GM12878 (cell line): ENCODE measurements around the gene C21orf58. TPM values are rescaled to one million over a fixed set of nuclear protein-coding genes. Genes with fewer than 3 reads are reported as not detected.

ENCODE experiments used
- ATAC-seq: fragments of 200-7000 bp; cut with Tn5 transposase; 3 replicates; pipeline ENCODE4 v1.9.1; 2020; ENCODE audit warnings: mild to moderate bottlenecking, moderate library complexity
- BruUV-seq: library from RNA; stranded (reverse); fragments of 400-500 nt; replicated peaks from 2 replicates; lab custom pipeline; 2021; lab: Mats Ljungman, UMichigan
- CTCF ChIA-PET: fragments of 300-600 bp; sonication (Branson Sonifier 250); formaldehyde crosslinking; extraction: SDS; loops from one replicate; lab custom pipeline; 2021; ENCODE audit warnings: inconsistent platforms; lab: Yijun Ruan, JAX
- POLR2A ChIA-PET: fragments of 350-600 bp; formaldehyde crosslinking; extraction: SDS; loops from one replicate; lab custom pipeline; 2021; ENCODE audit warnings: inconsistent platforms; lab: Charles Lee
- RAD21 ChIA-PET: fragments of 300-600 bp; sonication (Branson Sonifier 250); formaldehyde crosslinking; loops from one replicate; lab custom pipeline; 2023; ENCODE audit warnings: antibody characterized with exemption; ENCODE audit not compliant: unreplicated experiment; lab: Charles Lee
- SMC1A ChIA-PET: fragments of 300-600 bp; sonication (Branson Sonifier 250); formaldehyde crosslinking; loops from one replicate; lab custom pipeline; 2023; ENCODE audit not compliant: unreplicated experiment, uncharacterized antibody; lab: Charles Lee
- DNase-seq: peaks from one replicate; pipeline ENCODE4 v3.0.0-alpha.2; 2011; ENCODE audit warnings: low read depth, low spot score
- FAIRE-seq: peaks from 3 replicates; lab custom pipeline; 2011; peaks lifted over from hg19 to GRCh38; lab: Jason Lieb, UNC
- H2AFZ ChIP-seq: 2 replicates; pipeline ENCODE4 v1.6.0; 2011; ENCODE audit warnings: low read depth, low read length, control low read depth; ENCODE audit not compliant: control insufficient read depth
- H3K27ac ChIP-seq: 2 replicates; pipeline ENCODE4 v1.5.1; 2011; ENCODE audit warnings: control low read depth; ENCODE audit not compliant: control insufficient read depth, insufficient read depth
- H3K27me3 ChIP-seq, 2 experiments: replicated peaks in 1 of 2; 2 replicates each; pipeline versions ENCODE4 v1.6.0 to v1.6.1; 2011; ENCODE audit warnings: low read length in 1 of 2; ENCODE audit not compliant: control insufficient read depth in 2 of 2, insufficient read depth in 2 of 2
- H3K36me3 ChIP-seq, 2 experiments: 2 replicates each; pipeline ENCODE4 v1.5.1; 2011; ENCODE audit warnings: low read length in 1 of 2; ENCODE audit not compliant: control insufficient read depth in 2 of 2, insufficient read depth in 2 of 2
- H3K4me1 ChIP-seq: 2 replicates; pipeline ENCODE4 v1.6.1; 2011; ENCODE audit warnings: mild to moderate bottlenecking, low read length, moderate library complexity, mixed read lengths; ENCODE audit not compliant: control insufficient read depth, insufficient read depth
- H3K4me2 ChIP-seq: 2 replicates; pipeline ENCODE4 v1.6.0; 2011; ENCODE audit warnings: control low read depth; ENCODE audit not compliant: control insufficient read depth, insufficient read depth
- H3K4me3 ChIP-seq: fragments of 200-600 bp; sonication (generic); 2 replicates; pipeline ENCODE4 v1.5.1; 2016
- H3K79me2 ChIP-seq: 2 replicates; pipeline ENCODE4 v1.6.0; 2011; ENCODE audit warnings: low read length; ENCODE audit not compliant: control insufficient read depth, insufficient read depth
- H3K9ac ChIP-seq: 2 replicates; pipeline ENCODE4 v1.8.0; 2011; ENCODE audit warnings: low read length, control low read depth, mixed read lengths; ENCODE audit not compliant: control insufficient read depth, insufficient read depth
- H3K9me3 ChIP-seq: replicated peaks from 3 replicates; pipeline ENCODE4 v1.5.1; 2011; ENCODE audit warnings: mild to moderate bottlenecking, low read length; ENCODE audit not compliant: control insufficient read depth, insufficient read depth
- H4K20me1 ChIP-seq: 2 replicates; pipeline ENCODE4 v1.6.0; 2011; ENCODE audit not compliant: control insufficient read depth, insufficient read depth
- CBFB ChIP-seq: IDR thresholded peaks from 2 replicates; pipeline ENCODE4 v1.6.1; 2016; ENCODE audit warnings: antibody characterized with exemption, low read depth
- EED ChIP-seq: sonication (generic); IDR thresholded peaks from 2 replicates; pipeline ENCODE4 v1.6.1; 2016; ENCODE audit warnings: antibody characterized with exemption, low read depth
- EZH2 ChIP-seq: IDR thresholded peaks from 2 replicates; pipeline ENCODE4 v1.6.1; 2012; ENCODE audit warnings: low read depth, mild to moderate bottlenecking, control low read depth, inconsistent platforms, low read length, borderline replicate concordance; ENCODE audit not compliant: control insufficient read depth
- HDAC6 ChIP-seq: fragments of 200-600 bp; sonication (generic); IDR thresholded peaks from one replicate; pipeline ENCODE4 v1.8.0; 2017; ENCODE audit warnings: antibody characterized with exemption; ENCODE audit not compliant: unreplicated experiment
- JUNB ChIP-seq: IDR thresholded peaks from 2 replicates; pipeline ENCODE4 v1.6.1; 2016; ENCODE audit warnings: antibody characterized with exemption, mild to moderate bottlenecking
- JUND ChIP-seq: IDR thresholded peaks from 2 replicates; pipeline ENCODE4 v1.6.1; 2012; ENCODE audit warnings: low read depth, mild to moderate bottlenecking, low read length, improper control_type of control experiment, moderate library complexity
- MTA2 ChIP-seq: fragments of 450-650 bp; IDR thresholded peaks from 2 replicates; pipeline ENCODE4 v1.6.1; 2016; ENCODE audit warnings: low read depth, mild to moderate bottlenecking, moderate library complexity
- MYB ChIP-seq: fragments of 150-350 bp; IDR thresholded peaks from 2 replicates; pipeline ENCODE4 v1.6.1; 2014; ENCODE audit warnings: mild to moderate bottlenecking, low read depth, low read length, borderline replicate concordance
- NKRF ChIP-seq: fragments of 450-650 bp; conservative IDR thresholded peaks from 2 replicates; pipeline ENCODE4 v1.6.1; 2017; ENCODE audit warnings: mild to moderate bottlenecking, moderate library complexity
- PBX3 ChIP-seq: IDR thresholded peaks from 2 replicates; pipeline ENCODE4 v1.6.1; 2011; ENCODE audit warnings: mild to moderate bottlenecking, low read depth, low read length, moderate library complexity; ENCODE audit not compliant: insufficient replicate concordance
- RBBP5 ChIP-seq: fragments of 200-600 bp; sonication (generic); conservative IDR thresholded peaks from 2 replicates; pipeline ENCODE4 v1.6.1; 2016
- SMAD5 ChIP-seq: IDR thresholded peaks from 2 replicates; pipeline ENCODE4 v1.6.1; 2016; ENCODE audit warnings: antibody characterized with exemption, low read depth
- SREBF1 ChIP-seq: IDR thresholded peaks from 2 replicates; pipeline ENCODE4 v1.6.1; 2012; ENCODE audit warnings: mild to moderate bottlenecking, low read length
- SREBF2 ChIP-seq: IDR thresholded peaks from 2 replicates; pipeline ENCODE4 v1.6.1; 2012; ENCODE audit warnings: mild to moderate bottlenecking, low read length
- TARDBP ChIP-seq: IDR thresholded peaks from 2 replicates; pipeline ENCODE4 v1.6.1; 2016; ENCODE audit warnings: borderline replicate concordance
- TCF3 ChIP-seq: IDR thresholded peaks from 2 replicates; pipeline ENCODE4 v1.6.1; 2012; ENCODE audit warnings: low read depth, mild to moderate bottlenecking, low read length, borderline replicate concordance; ENCODE audit not compliant: insufficient read depth
- ZBED1 ChIP-seq: IDR thresholded peaks from 2 replicates; pipeline ENCODE4 v1.6.1; 2016; ENCODE audit warnings: borderline replicate concordance
- ZNF384 ChIP-seq: IDR thresholded peaks from 2 replicates; pipeline ENCODE4 v1.6.1; 2012; ENCODE audit warnings: low read depth, mild to moderate bottlenecking, low read length, improper control_type of control experiment, borderline replicate concordance
- WGBS: methylation state at CpG from one replicate; pipeline ENCODE4 v1.1.6; 2016; ENCODE audit warnings: low lambda C conversion rate; ENCODE audit not compliant: insufficient replicate concordance, insufficient coverage; ENCODE audit errors: missing lambda C conversion rate; 5-methylcytosine and 5-hydroxymethylcytosine counted together
- in situ Hi-C: fragments of 300-500 bp; cut with MboI; formaldehyde crosslinking; loops from 9 replicates; pipeline ENCODE4 v1.14.3; 2018; ENCODE audit warnings: mixed read lengths
- intact Hi-C: fragments of 100-400 bp; cut with micrococcal nuclease; formaldehyde crosslinking; loops from one replicate; pipeline ENCODE4 v1.14.2; 2022; ENCODE audit not compliant: unreplicated experiment
- polyA plus RNA-seq, 11 experiments: library from polyadenylated mRNA; depleted of rRNA in 4 of 11; unstranded in 6 of 11; stranded (reverse) in 5 of 11; fragments of >200 nt; fragmentation: Nextera tagmentation in 4 of 11; fragmentation: Illumina TruSeq in 1 of 11; extraction: Ambion mirVana in 4 of 11; extraction: Trizol in 1 of 11; gene quantifications; 1 replicate in 1 of 11; 2 replicates in 10 of 11; pipeline versions ENCODE4 v1.2.1 to v1.2.3, GENCODE V29; 2011 to 2016; ENCODE audit warnings: inconsistent platforms in 2 of 11, missing spikeins in 2 of 11, low read depth in 1 of 11
- total RNA-seq, 4 experiments: library from RNA; depleted of rRNA in 3 of 4; stranded (reverse); fragments of >200 nt in 3 of 4; fragmentation: Illumina TruSeq in 1 of 4; extraction: Trizol in 1 of 4; gene quantifications; 2 replicates each; pipeline versions ENCODE4 v1.2.1 to v1.2.3, GENCODE V29; 2013 to 2021

C21orf58 gene
- total and polyA plus RNA-seq, 10 of the 15 experiments (the other 5 are each of a cell fraction or from before 2014, with no cell fraction given): 1.1 to 22.3 (median 11.8) TPM

- RAD21 ChIA-PET: no interaction called here
- CTCF ChIA-PET: no interaction called here
- no peak overlapping the region for H3K27ac ChIP-seq
- no peaks in the 10 kb centered on the region for H3K9me3 ChIP-seq
- in situ Hi-C loops (no loop called here), intact Hi-C loops (no loop called here)
- FAIRE-seq: no peak
- peaks cover 3 to 16% of the 10 kb centered on the region in 2 experiments for H3K36me3 ChIP-seq
- SMC1A ChIA-PET: no interaction called here
- no TSS peak for BruUV-seq
- POLR2A ChIA-PET: no interaction called here
- no peak for DNase-seq
- no peak overlapping the region for H3K4me3 ChIP-seq
- ATAC-seq: no peak
- H4K20me1 ChIP-seq: no peaks in the 10 kb centered on the region
- TF ChIP-seq PBX3 (no peak), HDAC6 (no peak), TCF3 (no peak), SREBF2 (no peak), ZNF384 (no peak), RBBP5 (no peak)
- 97% methylated on average over 2 of the region's 2 CpGs for WGBS
- no peaks in the 10 kb centered on the region for H3K4me1 ChIP-seq
- H2AFZ ChIP-seq: no peak overlapping the region
- peaks cover 19% of the 10 kb centered on the region for H3K79me2 ChIP-seq
- no peak overlapping the region for H3K9ac ChIP-seq
- H3K27me3 ChIP-seq: no peaks in the 10 kb centered on the region
- H3K4me2 ChIP-seq: no peak overlapping the region
Measured at GRCh38 chr21:46329796-46330195, 6.1 kb upstream of the C21orf58 start.

- RAD21 ChIA-PET: no interaction called here
- in situ Hi-C loops: no loop called here
- BruUV-seq: no TSS peak
- no peak for TF ChIP-seq MYB
- no peak for TF ChIP-seq MTA2
- TF ChIP-seq TARDBP: no peak
- TF ChIP-seq JUNB: no peak
- TF ChIP-seq CBFB: no peak
- no peak for TF ChIP-seq SREBF1
- no peak for TF ChIP-seq EZH2
- no peak for TF ChIP-seq JUND
- no peak for TF ChIP-seq ZBED1
- TF ChIP-seq EED: no peak
- TF ChIP-seq NKRF: no peak
- TF ChIP-seq SMAD5: no peak
Measured at GRCh38 chr21:46328151-46328550, 4.5 kb upstream of the C21orf58 start.

More at GRCh38 chr21:46328151-46328550, 4.5 kb upstream of the C21orf58 start:
- ChIA-PET SMC1A (no interaction called here), CTCF (no interaction called here), POLR2A (no interaction called here)
- no peak for FAIRE-seq
- WGBS: 80% methylated on average over 5 of the region's 5 CpGs
- H4K20me1 ChIP-seq: no peaks in the 10 kb centered on the region
- DNase-seq: no peak
- no peaks in the 10 kb centered on the region for H3K9me3 ChIP-seq
- H3K79me2 ChIP-seq: peaks cover 28% of the 10 kb centered on the region
- H3K36me3 ChIP-seq: peaks cover 2 to 11% of the 10 kb centered on the region in 2 experiments
- no peak overlapping the region for H3K4me2 ChIP-seq
- no peak overlapping the region for H3K27ac ChIP-seq
- intact Hi-C loops: no loop called here
- H3K27me3 ChIP-seq: no peaks in the 10 kb centered on the region
- no peak overlapping the region for H3K9ac ChIP-seq
- no peak for ATAC-seq
- no peak overlapping the region for H2AFZ ChIP-seq
- no peak overlapping the region for H3K4me3 ChIP-seq
- H3K4me1 ChIP-seq: no peaks in the 10 kb centered on the region
